GM21447 (cell line): ENCODE data around the gene RYR3.

Experiments used
- ATAC-seq: cut with Tn5 transposase; IDR thresholded peaks from one replicate; pipeline ENCODE4 v1.9.1; 2021; ENCODE audit not compliant: unreplicated experiment

The RYR3 gene

DNA sequence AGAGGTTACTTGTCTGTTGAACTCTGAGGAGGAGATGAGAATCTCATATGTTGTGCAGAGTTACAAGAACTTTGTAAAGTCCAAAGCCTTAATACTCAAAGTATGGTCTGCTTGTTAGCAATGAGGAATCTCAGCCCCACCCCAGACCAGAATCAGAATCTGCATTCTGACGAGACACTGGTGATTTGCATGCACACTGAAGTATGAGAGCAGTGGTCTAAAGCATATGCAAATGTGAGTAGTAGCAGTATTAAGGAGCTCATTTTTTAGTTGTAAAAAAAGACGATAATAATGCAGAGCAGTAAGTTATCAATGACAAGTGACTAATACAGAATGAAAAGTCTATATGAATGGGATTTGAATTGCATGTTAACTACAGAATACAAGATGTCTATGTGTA lies 327.7 kb downstream of the RYR3 start:
- no peak for ATAC-seq

DNA sequence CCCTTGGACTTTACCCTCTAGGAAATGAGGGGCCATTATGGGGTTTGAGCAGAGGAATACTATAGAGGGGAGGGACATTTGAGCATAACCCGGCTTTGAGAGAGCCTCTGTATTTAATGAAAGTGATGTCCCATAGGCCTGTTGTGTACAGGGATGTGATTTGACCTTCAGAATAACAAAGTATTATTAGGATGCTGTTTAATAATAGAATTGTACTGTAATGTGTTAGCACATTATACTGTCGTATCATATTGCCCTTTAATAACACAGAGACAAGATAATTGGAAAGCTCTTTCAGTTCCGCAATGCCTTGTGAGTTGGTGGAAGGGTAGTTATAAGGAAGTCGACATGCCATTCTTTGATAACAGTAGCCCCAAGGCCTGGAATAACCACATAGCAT lies 328.3 kb downstream of the RYR3 start:
- no peak for ATAC-seq

DNA sequence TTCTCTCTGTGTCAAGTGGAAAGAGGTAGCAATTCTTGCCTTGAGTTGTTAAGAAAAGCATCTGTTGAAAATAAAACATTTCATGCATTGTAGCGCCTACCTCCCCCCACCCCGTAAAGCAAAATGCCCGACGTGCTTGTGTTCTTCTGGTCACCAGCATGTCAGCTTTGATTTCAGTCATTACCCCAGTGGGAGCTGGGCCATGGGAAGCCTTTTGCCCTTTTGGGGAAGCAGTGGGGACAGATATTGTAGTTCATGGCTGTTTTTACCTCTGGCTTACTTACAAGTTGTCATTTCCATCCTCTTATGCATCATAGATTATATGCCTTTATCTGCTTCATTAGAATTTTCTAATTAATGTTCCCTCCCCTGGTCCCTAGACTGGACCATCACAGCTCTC lies 328.7 kb downstream of the RYR3 start:
- ATAC-seq: no peak

DNA sequence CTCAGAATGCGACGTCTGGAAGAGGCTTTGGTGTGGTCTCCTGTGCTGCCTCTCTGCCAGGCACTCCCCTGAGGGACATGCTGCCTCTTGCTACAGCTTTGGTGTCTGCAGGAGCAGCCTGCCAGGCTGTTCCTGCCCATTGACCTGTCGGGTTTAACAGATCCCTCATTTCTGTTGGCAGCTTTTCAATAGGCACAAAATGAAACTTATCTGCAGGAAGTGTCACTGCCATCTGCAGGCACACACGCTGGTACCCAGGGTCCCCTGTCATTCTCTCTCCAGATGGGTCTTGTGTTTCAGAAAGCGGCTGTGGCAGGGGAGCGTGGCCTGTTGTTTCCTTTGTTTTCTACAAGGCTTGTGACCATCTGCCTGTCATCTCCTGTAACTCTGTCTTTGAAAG lies 329.2 kb downstream of the RYR3 start:
- no peak for ATAC-seq

DNA sequence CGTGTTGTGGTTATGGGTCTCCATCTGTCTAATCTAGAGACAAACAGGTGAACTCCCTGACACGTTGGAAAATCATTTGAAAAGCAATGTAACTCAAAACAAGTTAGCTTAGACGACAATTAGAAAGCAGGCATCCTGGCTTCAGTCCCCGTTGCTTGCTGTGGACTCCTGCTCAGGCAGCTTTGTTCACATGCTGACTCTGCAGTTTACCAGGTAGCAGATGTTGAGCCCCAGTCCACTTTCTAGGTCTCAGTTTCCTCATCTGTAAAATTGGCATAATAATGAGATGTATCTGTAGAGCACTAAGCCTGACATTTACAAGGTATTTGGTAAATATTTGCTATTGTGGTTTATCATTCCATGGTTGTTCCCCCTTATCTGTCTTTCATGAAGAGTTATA lies 330.3 kb downstream of the RYR3 start:
- ATAC-seq: no peak

DNA sequence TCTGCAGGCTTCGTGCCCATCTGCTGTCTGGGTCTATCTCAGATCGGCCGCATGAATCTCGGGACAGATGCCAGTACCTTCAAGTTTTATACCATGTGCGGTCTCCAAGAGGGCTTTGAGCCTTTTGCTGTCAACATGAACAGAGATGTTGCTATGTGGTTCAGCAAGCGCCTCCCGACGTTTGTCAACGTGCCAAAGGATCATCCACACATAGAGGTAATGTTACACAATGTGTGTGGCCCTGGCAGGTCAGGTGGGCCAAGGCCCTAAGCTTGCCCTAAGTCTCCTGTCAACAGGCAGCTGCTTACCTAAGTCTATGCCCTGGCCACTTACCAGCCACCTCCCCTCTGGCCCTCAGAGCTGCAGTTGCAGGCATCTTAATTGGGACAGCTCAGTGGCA lies 333.5 kb downstream of the RYR3 start:
- ATAC-seq: no peak

DNA sequence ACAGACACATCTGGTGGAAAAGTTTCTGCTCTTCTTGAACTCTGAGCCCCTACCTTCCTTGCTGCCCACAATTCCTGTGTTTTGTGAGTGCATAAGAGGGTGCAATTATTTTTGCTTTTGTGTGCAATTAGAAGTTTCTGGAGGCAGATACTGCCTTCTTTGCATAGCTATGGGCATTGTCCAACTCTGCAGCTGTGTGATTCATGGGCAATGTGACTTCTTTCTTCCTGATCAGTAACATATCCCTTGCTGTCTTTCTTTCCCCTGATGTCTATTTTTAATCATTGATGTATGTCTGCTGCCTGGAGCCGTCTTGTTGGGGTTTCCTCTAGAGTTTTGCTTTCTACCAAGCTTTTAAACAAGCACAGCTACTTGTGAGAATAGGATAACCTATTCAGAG lies 336.0 kb downstream of the RYR3 start:
- ATAC-seq: no peak

DNA sequence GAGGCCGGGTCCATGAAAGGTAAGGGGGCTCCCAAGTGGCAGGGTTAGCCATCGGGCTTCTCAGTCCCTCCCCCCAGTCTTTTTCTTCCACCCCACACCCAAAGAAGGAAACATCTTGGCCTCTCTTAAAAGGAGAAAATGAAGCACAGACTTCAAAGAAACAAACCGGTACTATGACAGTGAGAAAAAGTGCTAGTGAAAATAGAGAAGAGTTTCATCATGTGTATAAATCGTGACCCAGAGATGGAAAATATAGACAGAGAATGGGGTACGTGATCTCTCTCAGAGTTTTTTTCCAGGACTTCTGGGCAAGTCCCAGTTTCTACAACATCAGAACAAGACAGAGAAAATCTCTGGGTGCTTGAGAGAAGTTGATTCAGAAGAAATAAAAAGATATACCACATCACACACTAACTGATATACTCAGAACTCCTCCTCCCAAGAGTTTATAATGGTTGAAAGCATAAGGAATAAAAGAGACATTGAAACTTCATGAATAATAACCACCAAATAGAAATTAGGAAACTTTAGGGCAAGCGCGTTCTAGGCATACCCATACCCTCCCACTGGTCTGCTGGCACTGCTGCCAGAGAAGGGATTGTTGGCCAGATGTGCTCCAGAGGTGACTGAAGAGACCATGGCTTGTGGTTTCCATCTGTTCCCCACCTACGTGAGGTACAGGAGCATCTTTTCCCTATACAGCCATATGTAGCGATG lies 338.6 kb downstream of the RYR3 start:
- no peak for ATAC-seq

DNA sequence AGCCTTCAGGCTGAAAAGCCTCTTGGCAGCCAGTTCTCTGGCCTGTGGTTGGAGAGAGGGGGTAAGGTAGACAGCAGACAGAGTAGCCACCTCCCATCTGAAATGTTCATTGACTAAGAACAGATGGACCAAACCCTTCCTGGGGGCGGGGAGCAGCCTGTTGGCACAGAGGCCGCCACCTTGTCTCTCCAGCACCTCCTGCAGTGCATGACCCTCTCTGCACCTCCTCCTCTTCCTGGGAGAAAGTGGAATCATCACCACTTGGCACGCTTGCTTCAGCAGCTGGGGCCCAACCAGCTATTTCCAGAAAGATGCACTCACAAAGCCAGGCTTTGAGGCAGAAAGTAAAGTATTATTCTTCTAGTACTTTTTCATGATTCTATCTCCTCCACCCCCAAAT lies 344.1 kb downstream of the RYR3 start:
- no peak for ATAC-seq

DNA sequence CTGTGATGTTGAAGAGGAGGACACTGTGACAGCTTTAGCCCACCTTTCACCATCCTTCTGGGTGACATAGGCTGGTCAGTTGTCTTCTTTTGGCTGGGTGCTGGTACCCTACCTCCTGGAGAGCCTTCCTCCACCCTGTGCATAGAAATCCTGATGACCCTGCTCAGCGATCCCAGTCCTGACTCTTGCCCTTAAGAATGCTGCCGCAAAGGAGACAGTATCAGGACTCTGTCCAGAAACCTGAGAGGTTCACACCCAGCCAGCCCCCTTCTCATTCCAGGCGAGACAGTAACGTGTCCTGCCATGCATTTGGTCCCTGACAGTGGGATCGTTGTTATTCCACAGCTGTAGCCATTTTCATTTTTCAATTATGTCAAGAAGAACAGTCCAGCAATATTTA lies 344.7 kb downstream of the RYR3 start:
- no peak for ATAC-seq

DNA sequence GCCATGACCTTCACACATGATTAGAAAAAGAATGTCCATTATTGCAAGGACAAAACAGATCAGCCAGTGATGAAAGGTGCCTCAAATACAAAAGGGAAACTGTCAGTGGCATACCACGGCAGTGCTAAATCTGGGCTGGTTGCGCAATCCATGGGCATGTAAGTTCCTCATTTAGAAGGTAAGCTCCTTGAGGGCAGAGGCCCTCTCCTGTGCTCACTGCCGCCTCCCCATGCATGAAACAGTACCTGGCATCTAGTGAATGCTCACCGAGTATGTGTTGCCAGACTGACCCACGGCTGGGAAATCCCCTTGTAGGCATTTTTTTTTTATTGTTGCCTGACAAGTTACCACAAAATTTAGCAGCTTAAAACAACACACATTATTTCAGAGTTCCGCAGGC lies 345.4 kb downstream of the RYR3 start:
- ATAC-seq: no peak

DNA sequence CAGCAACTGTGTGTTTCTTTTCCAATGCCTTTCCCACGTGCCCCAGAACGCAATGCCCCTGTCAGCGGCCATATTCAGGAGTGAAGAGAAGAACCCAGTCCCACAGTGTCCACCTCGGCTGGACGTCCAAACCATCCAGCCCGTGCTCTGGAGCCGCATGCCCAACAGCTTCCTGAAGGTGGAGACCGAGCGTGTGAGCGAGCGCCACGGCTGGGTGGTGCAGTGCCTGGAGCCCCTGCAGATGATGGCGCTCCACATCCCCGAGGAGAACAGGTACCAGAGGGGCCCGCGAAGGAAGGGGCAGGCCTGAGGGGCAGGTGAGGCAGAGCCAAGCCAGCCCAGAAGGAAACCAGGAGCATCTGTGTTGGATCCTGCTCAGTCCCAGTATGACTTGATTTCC lies 349.4 kb downstream of the RYR3 start:
- ATAC-seq: no peak

DNA sequence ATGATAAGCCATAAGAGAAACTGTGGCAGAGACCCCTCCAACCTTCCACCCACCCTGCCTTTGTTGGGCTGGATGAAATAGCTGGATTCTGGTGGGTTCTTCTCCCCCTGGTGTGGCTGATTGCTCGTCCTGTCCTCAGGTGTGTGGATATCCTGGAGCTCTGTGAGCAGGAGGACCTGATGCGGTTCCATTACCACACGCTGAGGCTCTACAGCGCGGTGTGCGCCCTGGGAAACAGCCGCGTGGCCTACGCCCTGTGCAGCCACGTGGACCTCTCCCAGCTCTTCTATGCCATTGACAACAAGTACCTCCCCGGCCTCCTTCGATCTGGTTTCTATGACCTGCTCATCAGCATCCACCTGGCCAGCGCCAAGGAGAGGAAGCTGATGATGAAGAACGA lies 351.2 kb downstream of the RYR3 start:
- no peak for ATAC-seq

DNA sequence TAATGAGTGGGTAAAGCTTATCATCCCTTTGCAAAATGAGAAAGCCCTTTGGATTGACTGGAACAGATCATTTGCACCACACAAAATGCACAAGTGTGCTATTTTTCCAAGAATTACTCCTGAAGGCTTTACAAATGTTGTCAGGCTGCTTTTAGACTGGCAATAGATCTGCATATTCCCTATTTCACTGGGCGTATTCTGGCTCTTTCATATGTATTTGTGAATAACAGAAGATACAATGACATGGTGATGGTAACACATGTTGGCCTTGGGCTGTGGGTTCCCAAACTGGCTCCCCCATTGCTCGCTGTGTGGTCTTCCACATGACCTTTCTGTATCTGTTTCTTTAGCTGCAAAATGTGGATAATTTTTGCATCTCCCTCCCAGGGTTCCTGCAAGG lies 354.2 kb downstream of the RYR3 start:
- ATAC-seq: no peak

DNA sequence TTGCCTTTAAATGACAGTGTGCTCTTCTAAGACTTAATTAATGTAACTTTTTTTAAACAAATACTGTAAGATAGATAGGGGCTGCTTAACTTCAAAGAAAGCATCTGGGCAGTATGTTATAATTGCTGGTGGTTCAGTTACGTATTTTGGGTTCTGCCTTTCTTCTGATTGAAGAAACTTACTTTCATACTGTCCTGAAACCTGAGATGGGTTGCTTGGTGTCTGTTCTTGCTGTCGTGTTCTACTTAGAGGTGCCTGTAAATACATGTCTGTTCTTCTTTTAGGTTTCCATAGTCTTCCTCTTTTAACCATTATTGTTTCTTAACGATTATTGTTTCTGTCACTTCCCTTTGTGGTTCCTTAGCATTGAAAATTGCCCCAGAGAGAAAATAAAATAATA lies 359.8 kb downstream of the RYR3 start:
- no peak for ATAC-seq

DNA sequence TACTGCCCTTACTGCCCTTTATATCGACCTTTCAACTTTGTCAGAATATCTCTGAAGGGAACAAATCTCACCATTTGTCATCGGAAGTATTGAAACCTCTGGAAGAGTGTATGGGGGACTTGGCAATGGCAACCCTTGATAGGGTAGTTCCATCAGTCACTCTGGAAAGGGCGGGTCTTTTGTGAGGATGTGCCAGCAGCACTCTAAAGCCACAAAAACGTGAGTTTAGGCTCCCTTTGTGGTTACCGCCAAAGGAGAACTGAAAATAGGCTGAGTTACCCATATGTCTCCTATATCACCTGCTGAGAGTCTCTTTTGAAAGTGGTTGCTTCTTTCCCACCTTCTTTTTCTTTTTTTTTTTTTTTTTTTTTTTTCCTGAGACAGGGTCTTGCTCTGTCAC lies 360.7 kb downstream of the RYR3 start:
- peak; percentile 95 for ATAC-seq

DNA sequence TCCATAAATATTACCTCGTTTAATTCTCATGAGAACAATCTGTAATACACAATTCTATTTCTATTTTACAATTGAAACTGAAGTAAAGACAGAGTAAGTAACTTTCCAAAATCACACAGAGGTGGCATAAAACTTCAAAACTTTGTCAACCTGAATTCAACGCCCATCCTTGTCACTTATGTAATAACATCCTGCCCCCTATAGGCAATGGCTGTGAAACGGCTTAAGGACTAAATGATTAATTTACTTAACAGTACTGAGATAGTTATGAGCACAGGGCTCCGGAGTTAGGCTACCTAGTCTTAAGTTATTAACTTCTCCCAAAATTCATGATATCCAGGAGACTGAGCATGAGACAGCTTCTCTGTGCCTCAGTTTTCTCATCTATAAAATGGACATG lies 364.5 kb downstream of the RYR3 start:
- ATAC-seq: no peak

DNA sequence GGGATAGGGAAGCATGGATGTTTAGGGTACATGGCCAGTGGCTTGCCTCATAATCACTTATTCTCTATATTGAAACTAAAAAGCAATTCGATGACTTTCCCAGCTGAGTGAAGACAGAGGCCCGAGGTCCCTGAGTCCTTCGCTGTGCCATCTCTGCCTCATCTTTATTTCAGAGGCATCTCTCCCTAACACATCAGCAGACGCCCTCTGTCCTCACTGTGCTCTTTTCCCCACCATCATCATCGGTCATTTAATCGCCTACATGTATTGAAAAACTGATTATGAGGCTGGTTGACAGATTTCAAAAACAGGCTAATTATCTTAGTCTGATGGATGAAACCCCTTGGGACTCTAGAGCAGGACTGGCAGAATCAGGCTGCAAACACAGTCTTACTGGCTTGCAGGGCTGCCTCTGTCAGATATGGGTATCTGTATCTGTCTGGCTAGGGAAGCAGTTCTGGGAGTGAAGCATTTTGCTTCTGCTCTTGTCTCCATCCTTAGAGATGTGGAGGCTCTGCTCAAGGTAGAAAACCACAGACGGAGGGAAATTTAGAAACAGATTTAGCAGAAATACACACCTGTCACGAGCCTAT lies 366.6 kb downstream of the RYR3 start:
- ATAC-seq: no peak

DNA sequence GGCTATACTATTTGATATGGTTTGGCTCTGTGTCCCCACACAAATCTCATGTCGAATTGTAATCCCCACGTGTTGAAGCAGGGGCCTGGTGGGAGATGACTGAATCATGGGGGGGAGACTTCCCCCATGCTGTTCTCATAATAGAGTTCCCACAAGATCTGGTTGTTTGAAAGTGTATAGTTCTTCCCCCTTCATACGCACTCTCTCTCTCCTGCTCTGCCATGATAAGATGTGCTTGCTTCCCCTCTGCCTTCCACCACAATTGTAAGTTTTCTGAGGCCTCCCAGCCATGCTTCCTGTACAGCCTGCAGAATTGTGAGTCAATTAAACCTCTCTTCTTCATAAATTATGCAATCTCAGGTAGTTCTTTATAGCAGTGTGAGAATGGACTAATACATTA lies 367.4 kb downstream of the RYR3 start:
- ATAC-seq: no peak

DNA sequence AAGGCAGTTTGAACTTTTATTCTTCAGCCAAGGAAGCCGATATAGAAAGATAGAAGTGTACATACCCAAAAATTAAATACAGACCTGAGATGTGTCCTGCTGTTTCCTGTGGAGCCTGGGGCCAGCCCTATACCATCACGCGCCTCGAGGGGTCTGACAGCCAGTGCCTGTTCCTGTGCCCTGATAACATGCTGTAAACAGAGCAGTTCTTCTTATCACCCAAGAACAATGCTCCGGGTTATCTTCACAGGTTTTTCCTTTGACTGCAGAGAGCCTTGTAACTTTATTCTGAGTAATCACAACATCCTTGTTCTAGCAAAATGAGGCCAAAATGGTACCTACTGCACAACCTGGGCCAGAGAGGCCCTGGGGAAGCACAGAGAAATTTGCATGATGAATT lies 367.8 kb downstream of the RYR3 start:
- ATAC-seq: no peak

DNA sequence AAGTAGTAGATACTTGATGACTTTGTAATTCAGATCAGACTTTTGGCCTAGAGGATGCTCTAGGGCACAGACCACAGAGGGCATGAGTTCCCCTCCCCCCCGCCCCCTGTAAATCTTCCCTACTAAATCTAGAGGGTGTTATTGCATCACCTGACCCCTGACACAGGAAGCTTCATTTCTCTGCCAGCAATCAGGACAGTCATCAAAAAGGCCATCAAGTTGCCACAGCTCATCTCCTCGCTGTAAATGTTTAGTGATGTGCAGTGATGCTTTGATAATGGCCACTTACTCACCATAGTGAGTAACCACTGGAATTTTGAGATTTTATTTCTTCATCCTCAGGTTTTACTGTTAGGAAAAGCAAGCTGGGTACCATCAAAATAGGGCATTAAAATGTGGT lies 368.3 kb downstream of the RYR3 start:
- ATAC-seq: no peak

DNA sequence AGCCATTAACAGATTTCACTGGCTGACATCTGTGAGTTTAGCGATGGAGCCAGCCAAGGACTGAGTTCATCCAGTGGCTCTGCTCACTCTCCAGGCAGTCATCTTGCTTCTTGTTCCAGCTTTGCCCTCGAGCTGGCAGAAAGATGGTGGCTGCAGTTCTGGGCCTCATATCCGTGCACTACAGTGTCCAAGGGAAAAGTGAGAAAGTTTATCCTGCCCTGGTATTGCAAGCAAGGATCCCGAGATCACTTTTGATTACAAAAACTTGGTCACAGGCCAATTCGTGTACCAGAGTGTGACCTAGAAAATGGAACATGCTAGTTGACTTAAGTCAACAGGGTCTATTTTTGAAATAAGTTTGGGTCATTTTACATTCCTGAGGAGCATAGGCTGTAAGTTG lies 369.6 kb downstream of the RYR3 start:
- no peak for ATAC-seq

DNA sequence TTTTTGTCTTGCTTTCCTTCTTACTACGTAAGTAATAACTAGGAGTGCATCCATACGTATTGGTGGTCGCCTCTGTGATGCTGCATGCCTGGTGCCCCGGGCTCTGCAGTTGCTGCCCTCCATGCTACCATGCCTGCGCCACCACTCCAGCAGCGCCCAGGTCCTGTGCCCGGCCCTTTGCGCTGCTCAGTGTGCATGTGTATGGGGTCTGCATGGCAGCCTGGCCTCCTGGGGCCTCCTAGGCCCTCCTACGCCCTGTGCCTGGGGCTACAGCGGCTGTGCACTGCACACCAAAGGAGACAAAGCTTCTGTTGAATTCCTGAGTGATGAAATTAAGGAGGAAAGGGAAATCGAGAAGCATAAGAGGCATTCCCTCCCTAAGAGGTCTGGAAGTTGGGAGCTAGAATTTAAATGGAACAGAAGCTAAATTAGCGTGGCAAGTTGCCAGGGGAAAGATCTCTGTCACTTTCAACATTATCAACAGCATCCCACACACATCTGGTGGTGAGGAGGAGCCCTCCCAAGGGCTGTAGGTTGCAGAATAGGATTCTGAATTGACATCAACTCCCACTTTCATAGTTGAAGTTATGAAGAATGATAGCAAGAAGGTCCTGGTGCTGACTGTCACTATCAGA lies 382.5 kb downstream of the RYR3 start:
- no peak for ATAC-seq
